HG03342 (cell line): Measurements from ENCODE around the gene B3GALNT2.
"Not testable (repeated sequence)": the region's sequence is repeated elsewhere in the genome, so short reads cannot be mapped to it uniquely, and the experiment has no call there.

Experiments used
- ATAC-seq: cut with Tn5 transposase; IDR thresholded peaks from one replicate; pipeline ENCODE4 v1.9.1; 2021; ENCODE audit warnings: mild to moderate bottlenecking, moderate library complexity; ENCODE audit not compliant: unreplicated experiment

Gene B3GALNT2

GRCh38 chr1:235504494-235505222 is 406 bp upstream of the B3GALNT2 start:
- peak; percentile 75 for ATAC-seq

DNA sequence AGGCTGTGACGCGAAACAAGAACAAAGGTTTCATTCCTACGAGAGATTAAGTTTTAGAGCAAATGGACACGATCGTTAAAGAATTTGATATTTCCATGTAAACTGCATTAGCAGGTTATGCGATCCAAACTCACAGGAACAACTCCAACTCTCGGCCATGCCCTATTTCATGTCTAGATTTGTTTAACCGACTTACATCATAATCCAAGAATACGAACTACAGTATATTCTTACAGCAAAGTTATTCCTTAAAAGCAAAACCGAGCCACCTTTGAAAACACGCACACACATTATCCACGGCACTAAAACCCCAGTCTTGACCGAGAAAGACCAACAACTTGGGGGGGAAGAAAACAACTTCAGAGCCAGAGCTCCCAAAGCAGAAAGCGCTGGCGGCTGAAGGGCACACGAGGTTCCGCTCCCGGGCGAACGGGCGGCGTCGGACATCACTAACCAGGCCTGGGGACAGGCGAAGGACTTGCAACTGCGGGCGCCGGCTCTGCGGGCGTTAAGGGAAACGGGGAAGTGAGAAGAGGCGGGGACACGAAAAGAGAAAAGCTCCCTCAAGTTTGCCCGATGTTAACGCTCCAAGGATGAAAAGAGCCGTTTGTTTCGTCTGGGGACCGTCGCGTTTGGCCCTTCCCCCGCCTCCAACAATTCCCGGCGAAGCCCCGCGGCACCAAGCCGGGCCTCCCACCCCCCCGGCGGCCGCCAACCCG is 690 bp downstream of the B3GALNT2 start:
- peak; percentile 3 for ATAC-seq

DNA sequence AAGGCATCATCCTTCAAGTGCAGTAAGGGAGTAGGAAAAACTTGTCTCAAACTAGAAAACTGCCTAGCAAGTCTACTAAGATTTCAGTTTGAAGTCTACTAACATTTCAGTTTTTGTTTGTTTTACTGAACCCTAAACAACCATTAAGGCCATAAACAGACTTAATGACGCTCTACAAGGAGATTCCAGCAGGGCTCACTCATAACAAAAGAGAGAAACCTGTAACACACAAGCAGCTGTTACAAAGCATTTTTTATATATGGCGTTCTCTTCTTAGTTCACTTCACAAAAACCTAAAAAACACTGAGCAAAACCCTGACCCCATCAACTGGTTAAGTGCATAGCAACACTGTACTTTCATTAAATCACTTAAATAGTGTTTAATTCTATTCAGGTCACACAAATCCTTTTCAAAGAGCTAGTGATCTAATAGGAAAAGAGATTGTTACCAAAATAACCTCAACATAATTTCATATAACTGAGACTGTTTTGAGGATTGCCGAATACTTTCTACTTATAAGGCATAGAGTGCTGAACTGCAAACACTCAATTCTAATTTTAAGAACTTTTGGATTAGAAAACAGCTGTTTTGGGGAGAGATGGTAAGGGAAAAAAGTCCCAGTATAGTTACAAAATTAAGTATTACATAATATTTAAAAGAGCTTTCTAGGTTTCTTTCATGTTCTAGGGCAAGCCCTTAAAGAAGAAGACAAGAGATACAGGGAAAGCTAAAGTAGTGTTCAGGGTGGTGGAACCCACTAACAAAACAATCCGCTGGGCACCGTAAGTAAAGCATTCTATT is 1.4 kb downstream of the B3GALNT2 start:
- no peak for ATAC-seq

DNA sequence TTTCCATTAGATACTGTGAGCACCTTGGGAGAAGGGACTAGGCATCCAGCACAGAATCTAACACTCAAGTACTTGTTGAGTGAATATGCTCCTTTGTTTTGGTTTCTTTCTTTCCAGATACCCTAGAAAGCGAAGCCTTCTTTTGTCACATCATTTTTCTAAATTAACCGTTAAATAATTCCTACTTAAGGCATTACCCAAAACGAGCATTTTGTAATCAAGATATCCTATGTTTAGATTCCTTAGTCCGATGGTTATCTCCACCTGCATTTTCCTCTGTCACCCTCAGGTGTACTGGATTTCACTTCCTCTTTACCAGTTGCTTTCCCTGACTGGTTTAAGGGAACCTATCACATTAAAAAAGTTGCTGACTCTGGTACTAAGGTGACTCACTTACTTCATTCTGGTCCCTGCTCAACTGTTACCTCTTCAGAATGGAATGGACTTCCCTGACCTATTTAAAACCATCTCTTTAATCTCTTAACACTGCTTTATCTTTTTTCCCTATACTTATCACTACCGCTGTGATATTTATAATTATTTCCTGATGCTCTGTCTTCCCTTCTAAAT is 3.2 kb downstream of the B3GALNT2 start:
- no peak for ATAC-seq

GRCh38 chr1:235495551-235495950 is 8.7 kb downstream of the B3GALNT2 start:
- no peak for ATAC-seq

DNA sequence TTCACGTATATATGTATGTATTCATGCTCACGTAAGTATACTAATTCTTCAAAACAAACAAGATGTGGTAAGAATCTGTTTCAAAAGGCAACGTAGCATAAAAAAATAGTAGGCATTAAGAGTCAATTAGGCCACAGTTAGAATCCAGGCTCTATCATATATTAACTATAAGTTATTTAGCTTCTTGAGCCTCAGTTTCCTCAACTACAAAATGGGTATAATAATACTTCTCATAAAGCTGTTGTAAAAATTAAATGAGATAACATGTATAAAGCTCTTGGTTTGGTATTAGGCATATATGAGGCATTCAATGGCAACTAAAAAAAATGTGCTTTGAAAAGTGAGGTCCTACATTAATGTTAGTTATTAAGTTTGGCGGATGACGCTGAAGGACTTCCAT is 9.2 kb downstream of the B3GALNT2 start:
- no peak for ATAC-seq

DNA sequence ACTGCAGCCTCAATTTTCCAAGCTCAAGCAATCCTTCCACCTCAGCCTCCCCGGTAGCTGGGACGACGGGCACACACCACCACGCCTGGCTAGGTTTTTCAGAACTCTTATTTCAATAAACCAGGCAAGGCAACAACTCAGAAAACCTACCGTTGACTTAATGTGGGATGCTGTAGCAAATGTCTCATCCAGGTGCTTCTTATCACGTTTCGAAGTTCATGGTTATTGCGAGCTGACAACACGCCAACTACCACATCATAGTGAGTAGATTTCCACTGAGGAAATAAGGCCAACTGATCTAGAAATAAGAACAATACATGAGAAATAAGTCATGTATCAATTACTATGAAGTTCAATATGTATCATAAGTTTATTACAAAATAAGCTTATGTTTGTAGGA is 9.7 kb downstream of the B3GALNT2 start:
- no peak for ATAC-seq

DNA sequence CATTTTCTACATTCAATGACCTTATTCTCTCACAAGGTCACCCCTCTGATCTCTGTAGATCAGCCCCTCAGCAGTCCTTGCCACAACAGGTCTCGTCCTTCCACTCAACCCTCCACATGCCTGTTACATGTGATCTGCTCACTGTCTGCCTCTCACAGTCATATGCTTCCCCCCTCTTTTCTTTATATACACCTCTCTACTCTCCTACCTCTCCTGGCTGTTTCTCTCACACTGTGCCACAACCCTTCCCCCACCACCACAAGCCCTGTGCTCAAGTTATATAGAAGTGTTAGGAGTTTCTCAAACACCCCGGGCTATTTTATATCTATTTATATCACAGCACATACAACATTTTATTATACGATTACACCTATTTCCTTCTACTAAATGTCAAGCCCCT is 12.6 kb downstream of the B3GALNT2 start:
- no peak for ATAC-seq

DNA sequence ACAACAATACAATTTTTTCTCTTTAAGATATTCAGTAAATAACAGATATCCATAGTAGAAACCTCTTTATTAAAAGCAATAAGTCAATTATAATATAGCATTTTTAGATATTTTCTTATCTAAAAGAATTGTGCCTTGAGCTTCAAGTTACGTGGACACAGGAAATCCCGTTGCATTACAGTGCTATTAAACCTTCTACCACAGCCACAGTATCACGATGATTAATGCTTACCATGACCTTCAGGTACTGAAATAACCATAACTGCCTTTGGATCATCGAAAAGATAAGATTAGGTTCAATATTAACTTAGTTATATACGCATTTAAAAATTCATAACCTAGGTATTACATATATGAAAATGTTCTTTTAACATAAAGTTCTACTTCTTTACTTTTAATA is 17.9 kb downstream of the B3GALNT2 start:
- ATAC-seq: no peak

DNA sequence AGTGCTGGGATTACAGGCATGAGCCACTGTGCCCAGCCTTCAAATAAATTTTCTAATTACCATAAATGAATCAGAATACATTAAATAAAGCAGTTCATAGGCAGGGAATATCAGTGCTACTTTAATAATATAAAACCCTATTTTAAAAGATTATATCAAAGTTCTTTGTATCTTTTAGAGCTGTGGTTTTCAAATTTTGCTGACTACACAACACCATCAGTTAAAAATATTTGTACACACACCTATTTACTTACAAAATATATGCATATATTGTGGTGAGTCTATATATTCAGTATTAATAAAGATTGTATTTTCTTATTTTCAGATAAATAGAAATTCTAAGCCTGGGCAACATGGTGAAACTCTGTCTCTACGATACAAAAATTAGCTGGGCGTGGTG is 18.7 kb downstream of the B3GALNT2 start:
- ATAC-seq: no peak

DNA sequence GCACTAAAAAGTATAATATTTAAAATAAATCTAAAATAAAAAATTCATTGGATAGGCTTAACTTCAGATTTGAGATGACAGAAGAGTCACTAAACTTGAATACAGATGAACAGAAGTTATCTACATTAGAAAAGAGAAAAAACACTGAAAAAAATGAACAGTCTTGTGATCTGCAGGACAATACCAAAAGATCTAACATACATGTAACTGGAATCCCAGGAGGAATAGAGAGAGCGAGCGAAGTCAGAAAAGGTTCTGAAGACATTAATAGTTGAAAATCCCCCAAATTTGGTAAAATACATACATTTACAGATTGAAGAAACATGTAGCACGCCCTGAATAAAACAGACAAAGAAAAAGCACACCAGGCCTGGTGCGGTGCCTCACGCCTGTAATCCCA is 21.2 kb downstream of the B3GALNT2 start:
- no peak for ATAC-seq

- ATAC-seq: no peak
Measured at GRCh38 chr1:235473806-235474205, 30.4 kb downstream of the B3GALNT2 start.

- ATAC-seq: no peak
Measured at GRCh38 chr1:235470741-235471439, 33.4 kb downstream of the B3GALNT2 start.

GRCh38 chr1:235469897-235470296 is 34.4 kb downstream of the B3GALNT2 start:
- ATAC-seq: not testable (repeated sequence)

DNA sequence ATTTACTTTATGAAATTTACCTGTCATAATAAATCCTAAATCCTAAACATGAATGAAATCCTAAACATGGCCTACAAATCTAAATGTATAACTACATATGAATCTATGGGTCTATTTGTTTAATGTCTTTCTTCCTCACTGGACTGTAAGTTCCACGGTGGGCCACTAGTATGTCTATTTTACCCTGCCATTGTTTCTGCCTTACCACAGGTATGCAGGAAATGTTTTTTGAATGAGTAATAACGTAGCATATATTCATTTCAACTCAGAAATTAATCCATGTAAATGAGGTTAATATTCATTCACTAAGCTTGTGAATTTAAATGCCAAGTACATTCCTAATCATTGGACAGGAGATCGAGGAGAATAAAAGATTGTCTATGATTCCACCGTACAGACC is 35.3 kb downstream of the B3GALNT2 start:
- no peak for ATAC-seq

DNA sequence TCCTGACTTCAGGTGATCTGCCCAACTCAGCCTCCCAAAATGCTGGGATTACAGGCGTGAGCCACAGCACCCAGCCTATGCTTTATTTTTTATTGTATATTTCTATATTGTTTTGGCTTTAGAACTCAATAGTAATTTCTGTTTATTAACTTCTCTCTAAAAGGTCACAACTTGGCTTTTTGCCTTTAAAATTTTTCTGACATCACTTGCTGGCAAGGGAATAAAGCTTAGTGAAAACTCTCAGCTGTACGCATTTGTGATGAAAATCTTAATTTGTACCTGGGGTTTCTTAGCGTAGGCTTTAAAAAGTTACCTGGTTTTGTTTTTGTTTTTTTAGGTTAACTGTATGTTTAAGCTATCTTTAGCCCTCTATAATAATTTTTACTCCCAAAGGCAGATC is 36.2 kb downstream of the B3GALNT2 start:
- ATAC-seq: no peak

GRCh38 chr1:235465066-235465465 is 39.2 kb downstream of the B3GALNT2 start:
- no peak for ATAC-seq

GRCh38 chr1:235462832-235463231 is 41.4 kb downstream of the B3GALNT2 start:
- ATAC-seq: not testable (repeated sequence)

GRCh38 chr1:235461954-235462353 is 42.3 kb downstream of the B3GALNT2 start:
- no peak for ATAC-seq

GRCh38 chr1:235460770-235461169 is 43.5 kb downstream of the B3GALNT2 start:
- ATAC-seq: no peak

- ATAC-seq: not testable (repeated sequence)
Measured at GRCh38 chr1:235457856-235458255, 46.4 kb downstream of the B3GALNT2 start.
